Measurements from ENCODE around the gene CHST12.

The CHST12 gene

GRCh38 chr7:2433713-2434550 is 30.5 kb downstream of the CHST12 start:
- H3K4me3 ChIP-seq (ENCODE audit: low read depth, low read length), result no peak overlapping the region
- TF ChIP-seq MYC (IDR thresholded peaks at IDR 0.05; ENCODE audit: low read depth, low read length) (no peak), POLR2A (IDR thresholded peaks at IDR 0.05; ENCODE audit: extremely low read depth, insufficient read length) (no peak), MAX (IDR thresholded peaks at IDR 0.05; ENCODE audit: low read depth, low read length) (no peak), CTCF (IDR thresholded peaks at IDR 0.05; ENCODE audit: low read depth, low read length) (no peak)
- DNase-seq (ENCODE audit: low read depth), result no peak

- TF ChIP-seq MYC (IDR thresholded peaks at IDR 0.05; ENCODE audit: low read depth, low read length) (no peak), POLR2A (IDR thresholded peaks at IDR 0.05; ENCODE audit: extremely low read depth, insufficient read length) (no peak), CTCF (IDR thresholded peaks at IDR 0.05; ENCODE audit: low read depth, low read length) (no peak), MAX (IDR thresholded peaks at IDR 0.05; ENCODE audit: low read depth, low read length) (no peak)
- no peak for DNase-seq (ENCODE audit: low read depth)
- H3K4me3 ChIP-seq (ENCODE audit: low read depth, low read length), result no peak overlapping the region
Observed at GRCh38 chr7:2435146-2435545, 31.7 kb downstream of the CHST12 start.

GRCh38 chr7:2436341-2437104 is 33.1 kb downstream of the CHST12 start:
- TF ChIP-seq POLR2A (IDR thresholded peaks at IDR 0.05; ENCODE audit: extremely low read depth, insufficient read length), result no peak
- no peak for TF ChIP-seq MYC (IDR thresholded peaks at IDR 0.05; ENCODE audit: low read depth, low read length)
- no peak for TF ChIP-seq CTCF (IDR thresholded peaks at IDR 0.05; ENCODE audit: low read depth, low read length)
- no peak for TF ChIP-seq MAX (IDR thresholded peaks at IDR 0.05; ENCODE audit: low read depth, low read length)
- DNase-seq (ENCODE audit: low read depth), result no peak
- no peak overlapping the region for H3K4me3 ChIP-seq (ENCODE audit: low read depth, low read length)

- H3K4me3 ChIP-seq (ENCODE audit: low read depth, low read length), result no peak overlapping the region
- no peak for DNase-seq (ENCODE audit: low read depth)
- TF ChIP-seq POLR2A (IDR thresholded peaks at IDR 0.05; ENCODE audit: extremely low read depth, insufficient read length) (no peak), MAX (IDR thresholded peaks at IDR 0.05; ENCODE audit: low read depth, low read length) (no peak)
Observed at GRCh38 chr7:2437136-2437535, 33.7 kb downstream of the CHST12 start.

GRCh38 chr7:2437537-2438148 is 34.2 kb downstream of the CHST12 start:
- TF ChIP-seq MYC (IDR thresholded peaks at IDR 0.05; ENCODE audit: low read depth, low read length), result no peak
- no peak for TF ChIP-seq CTCF (IDR thresholded peaks at IDR 0.05; ENCODE audit: low read depth, low read length)
- no peak for TF ChIP-seq POLR2A (IDR thresholded peaks at IDR 0.05; ENCODE audit: extremely low read depth, insufficient read length)
- TF ChIP-seq MAX (IDR thresholded peaks at IDR 0.05; ENCODE audit: low read depth, low read length), result no peak
- DNase-seq (ENCODE audit: low read depth), result no peak
- no peak overlapping the region for H3K4me3 ChIP-seq (ENCODE audit: low read depth, low read length)
